GM19238 (cell line): ENCODE results near the gene HCFC1R1.
"Not testable (repeated sequence)": the region's sequence is repeated elsewhere in the genome, so short reads cannot be mapped to it uniquely, and the experiment has no call there.

ENCODE experiments used
- DNase-seq: peaks from one replicate; pipeline ENCODE4 v3.0.0; 2011; ENCODE audit warnings: low spot score; ENCODE audit not compliant: insufficient read length

Gene HCFC1R1

DNA sequence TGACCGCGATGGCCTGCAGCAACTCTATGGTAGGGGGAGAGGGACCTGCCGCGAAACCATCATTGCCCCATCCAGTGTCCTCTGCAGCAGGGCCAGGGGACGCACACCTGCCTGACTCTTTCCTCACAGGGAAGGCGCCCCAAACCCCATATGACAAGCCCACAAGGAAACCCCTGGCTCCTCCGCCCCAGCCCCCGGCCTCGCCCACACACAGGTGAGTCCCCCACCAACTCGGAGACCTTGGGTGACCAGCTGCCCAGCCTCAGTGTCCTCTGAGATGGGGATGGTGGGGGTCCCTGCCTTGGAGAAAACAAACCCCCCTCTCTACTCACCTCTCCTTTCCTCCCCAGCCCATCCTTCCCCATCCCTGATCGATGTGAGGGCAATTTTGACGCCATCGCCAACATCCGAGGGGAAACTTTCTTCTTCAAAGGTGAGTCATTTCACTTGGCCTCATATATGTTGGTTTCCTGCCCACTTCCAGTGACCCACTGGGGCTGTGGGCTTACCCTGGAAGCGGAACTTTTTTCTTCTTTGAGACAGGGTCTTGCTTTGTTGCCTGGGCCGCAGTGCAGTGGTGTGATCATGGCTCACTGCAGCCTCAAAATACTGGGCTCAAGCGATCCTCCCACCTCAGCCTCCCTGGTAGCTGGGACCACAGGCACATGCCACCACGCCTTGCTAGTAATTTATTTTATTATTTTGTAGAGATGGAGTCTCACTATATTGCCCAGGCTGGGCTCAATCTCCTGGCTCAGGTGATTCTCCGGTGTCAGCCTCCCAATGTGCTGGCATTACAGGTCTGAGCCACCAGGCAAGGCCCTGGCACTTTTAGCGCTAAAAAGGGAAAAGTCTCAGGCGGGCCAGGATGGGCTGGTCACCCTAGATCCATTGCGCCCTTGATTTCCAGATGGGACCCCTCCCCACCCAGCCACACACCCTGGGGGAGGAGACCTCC lies 33.7 kb upstream of the HCFC1R1 start:
- DNase-seq = no peak

GRCh38 chr16:3056336-3057180 lies 32.8 kb upstream of the HCFC1R1 start:
- no peak for DNase-seq

DNA sequence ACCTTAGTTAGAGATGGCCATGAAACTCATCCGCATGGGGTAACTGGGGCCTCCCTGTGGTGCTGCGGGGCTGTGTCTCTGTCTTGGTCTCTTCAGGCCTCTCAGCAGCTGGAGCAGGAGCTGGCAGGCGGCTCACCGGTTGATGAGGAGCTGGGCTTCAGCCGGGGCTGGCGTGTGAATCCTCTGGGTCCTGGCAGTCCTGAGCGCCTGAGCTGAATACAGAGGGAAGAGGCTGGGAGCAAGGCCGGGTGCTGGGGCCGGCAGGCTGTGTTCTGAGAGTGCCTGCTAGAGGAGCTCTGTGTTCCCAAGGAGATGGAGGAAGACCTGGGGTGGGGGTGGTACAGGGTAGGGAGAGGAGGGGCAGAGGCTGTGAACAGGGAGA lies 32.0 kb upstream of the HCFC1R1 start:
- not testable (repeated sequence) for DNase-seq

DNA sequence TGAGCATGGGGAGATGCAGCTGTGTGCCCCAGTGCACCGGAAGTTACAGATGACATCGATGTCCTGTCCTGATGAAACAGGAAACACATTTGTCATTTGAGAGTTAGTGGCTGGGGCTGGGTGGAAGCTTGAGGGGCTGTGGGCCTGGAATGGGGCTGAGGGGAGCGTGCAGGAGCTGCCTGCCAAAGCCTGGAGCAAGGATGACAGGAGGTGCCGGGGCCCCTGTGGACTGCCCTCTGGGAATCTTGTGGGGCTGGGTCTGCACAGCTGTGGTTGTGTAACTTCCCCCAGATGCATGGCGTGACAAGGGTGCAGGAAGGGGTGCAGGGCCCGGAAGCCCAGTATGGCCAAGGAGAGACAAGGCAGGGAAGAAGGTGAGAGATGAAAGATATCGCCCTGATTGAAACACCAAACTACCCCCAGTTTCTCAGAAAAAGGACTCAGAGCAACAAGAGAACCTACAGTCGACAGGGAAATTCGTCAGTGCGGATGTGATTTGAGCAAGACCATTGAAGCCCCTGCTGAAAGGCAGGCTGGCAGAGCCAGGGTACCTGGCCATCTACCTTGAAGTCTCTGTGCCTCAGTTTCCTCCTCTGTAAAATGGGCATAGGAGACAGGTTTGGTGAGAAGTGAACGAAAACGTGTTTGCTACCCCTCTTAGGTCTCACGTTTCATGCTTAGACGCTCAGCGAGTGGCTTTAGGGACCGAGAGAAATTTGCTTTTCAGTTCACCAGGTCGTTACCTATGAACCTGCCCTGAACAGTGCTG lies 31.4 kb upstream of the HCFC1R1 start:
- no peak for DNase-seq

GRCh38 chr16:3053330-3053710 lies 29.6 kb upstream of the HCFC1R1 start:
- not testable (repeated sequence) for DNase-seq

- not testable (repeated sequence) for DNase-seq
Measured at GRCh38 chr16:3052571-3053329, 29.0 kb upstream of the HCFC1R1 start.

DNA sequence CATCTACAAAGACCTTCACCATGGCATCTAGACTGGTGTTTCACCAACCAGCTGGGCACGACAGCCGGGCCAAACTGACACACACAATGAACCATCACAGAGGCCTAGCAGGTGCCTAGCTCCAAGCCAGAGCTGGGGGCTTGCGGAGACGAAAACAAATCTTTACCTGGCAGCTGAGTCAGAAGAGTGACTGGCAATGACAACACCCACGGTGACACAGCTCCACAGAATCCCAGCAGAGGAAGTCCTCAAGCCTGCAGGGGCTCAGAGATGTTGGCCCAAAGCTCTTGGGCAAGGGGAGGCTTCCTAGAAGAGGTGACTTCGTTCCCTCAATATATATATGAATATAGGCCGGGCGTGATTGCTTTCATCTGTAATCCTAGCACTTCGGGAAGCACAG lies 27.8 kb upstream of the HCFC1R1 start:
- no peak for DNase-seq

DNA sequence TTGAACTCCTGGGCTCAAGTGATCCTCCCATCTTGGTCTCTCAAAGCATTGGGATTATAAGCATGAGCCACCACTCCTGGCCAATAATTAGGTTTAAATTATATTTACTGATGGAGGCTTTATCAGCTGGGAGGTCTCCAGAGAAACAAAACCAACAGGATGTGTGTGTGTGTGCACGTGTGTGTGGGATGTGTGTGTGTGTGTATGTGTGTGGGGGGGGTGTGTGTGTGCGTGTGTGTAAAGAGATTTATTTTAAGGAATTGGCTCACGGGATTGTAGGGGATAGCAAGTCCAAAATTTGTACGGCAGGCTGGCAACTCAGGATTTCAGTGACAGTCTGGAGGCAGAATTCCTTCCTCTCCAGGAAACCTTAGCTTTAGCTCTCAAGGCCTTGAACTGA lies 27.3 kb upstream of the HCFC1R1 start:
- DNase-seq = no peak

DNA sequence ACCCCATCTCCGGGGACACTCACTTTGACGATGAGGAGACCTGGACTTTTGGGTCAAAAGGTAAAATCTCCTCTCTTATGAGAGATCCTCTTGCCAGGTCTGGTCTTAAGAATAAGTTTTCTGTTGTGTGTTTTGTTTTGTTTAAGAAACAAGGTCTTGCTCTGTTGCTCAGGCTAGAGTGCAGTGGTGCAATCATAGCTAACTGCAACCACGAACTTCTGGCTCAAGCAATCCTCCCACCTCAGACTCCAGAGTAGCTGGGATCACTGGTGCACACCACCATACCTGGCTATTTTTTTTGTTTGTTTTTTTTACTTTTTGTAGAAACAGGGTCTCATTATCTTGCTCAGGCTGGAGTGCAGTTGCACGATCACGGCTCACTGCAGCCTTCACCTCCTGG lies 26.7 kb upstream of the HCFC1R1 start:
- DNase-seq = no peak

DNA sequence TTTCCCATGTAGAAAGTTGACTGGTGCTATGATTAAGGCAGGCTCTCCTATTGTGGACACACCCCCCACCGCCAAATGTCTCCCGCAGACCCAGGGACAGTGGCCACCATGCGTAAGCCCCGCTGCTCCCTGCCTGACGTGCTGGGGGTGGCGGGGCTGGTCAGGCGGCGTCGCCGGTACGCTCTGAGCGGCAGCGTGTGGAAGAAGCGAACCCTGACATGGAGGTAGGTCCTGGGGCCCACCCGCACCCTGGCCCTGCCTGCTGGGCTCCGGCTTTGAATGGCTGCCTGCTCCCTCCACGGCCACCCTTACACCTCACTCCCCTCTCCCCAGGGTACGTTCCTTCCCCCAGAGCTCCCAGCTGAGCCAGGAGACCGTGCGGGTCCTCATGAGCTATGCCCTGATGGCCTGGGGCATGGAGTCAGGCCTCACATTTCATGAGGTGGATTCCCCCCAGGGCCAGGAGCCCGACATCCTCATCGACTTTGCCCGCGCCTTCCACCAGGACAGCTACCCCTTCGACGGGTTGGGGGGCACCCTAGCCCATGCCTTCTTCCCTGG lies 26.3 kb upstream of the HCFC1R1 start:
- no peak for DNase-seq

GRCh38 chr16:3047387-3047720 lies 23.6 kb upstream of the HCFC1R1 start:
- DNase-seq = no peak

DNA sequence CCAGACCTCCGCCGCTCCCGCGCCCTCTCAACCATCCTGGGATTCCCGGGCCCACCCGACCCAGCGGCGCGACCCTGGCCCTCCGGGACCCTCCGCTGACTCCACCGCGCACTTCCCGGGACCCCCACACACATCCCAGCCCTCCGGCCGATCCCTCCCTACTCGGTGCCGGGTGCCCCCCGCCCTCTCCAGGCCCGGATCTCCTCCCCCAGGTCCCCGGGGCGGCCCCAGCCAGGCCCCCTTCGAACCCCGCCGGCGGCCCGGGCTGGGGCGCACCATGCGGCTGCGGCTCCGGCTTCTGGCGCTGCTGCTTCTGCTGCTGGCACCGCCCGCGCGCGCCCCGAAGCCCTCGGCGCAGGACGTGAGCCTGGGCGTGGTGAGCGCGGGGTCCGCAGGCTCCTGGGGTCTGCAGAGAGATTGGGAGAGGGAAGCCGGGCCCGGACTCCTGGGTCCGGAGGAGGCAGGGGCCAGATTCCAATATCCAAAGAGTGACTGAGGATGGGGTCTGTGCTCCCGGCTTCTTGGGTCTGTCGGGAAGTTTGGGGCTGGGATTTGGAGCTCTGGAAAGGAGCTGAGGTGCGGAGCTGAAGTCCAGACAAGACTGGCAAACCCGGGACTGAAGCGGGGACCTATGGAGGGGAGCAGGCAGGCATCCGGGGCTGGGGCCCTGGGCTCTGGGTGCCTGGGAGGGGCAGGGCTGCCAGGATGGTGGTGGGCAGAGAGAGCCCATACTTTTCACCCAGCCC lies 23.1 kb upstream of the HCFC1R1 start:
- DNase-seq = no peak

- DNase-seq = peak; percentile 64
Measured at GRCh38 chr16:3045758-3046640, 22.3 kb upstream of the HCFC1R1 start, which contains the start of gene MMP25. Gene MMP25 (plus strand): TSS chr16:3046561. CDS start chr16:3046918, 357 bp downstream.

GRCh38 chr16:3044708-3045107 lies 21.0 kb upstream of the HCFC1R1 start:
- DNase-seq = no peak

- no peak for DNase-seq
Measured at GRCh38 chr16:3042376-3042775, 18.6 kb upstream of the HCFC1R1 start.

DNA sequence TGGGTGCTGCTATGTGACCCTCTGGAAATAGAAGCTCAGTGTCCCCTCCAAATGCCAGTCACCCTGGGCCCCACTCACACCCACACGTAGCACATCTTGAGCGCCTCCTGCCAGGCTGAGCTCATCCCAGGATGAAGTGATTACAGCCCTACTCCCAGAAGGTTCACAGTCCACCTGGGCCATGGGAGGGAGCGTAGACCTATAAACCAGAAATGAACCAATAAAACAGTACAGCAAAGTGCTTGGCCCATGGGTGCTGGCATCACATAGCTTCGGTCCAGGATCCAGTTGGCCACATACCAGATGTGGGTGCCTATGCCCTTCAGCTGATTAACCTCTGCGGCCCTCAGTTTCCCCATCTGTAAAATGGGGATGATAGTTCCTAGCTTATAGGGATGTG lies 15.2 kb upstream of the HCFC1R1 start:
- no peak for DNase-seq

DNA sequence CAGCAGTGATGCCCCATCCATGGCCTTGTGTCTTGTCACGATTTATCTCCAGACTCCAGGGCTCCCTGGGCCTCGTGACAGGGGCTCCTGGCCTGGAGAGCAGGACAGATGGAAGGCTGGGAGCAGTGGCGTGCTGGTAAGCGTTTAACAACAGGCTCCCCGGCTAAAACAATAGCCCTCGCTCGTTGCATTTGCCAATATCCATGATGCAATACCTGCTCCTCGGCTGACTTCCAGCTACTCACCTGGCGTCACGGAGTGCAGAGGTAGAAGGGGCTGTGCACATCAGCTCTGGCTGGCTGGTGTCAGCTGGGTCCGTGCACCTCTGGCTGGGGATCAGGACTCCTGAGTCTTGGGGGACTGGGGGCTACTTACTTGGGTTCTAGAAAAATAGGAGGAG lies 14.5 kb upstream of the HCFC1R1 start:
- DNase-seq = no peak

GRCh38 chr16:3036726-3037315 lies 13.1 kb upstream of the HCFC1R1 start, which contains the start of gene BICDL2:
Gene BICDL2 (minus strand): TSS chr16:3036944. CDS start chr16:3035496, 1,448 bp downstream.
- no peak for DNase-seq
